Stromal cell of bone marrow (primary cell): ENCODE results near the gene SPPL3.

ENCODE experiments used
- DNase-seq: peaks from one replicate; pipeline ENCODE4 v3.0.0-alpha.2; 2012; ENCODE audit warnings: low read depth

Gene SPPL3

GRCh38 chr12:120873226-120873625, 30.9 kb downstream of the SPPL3 start:
- DNase-seq: no peak

GRCh38 chr12:120872487-120872886, 31.7 kb downstream of the SPPL3 start:
- no peak for DNase-seq

- no peak for DNase-seq
These were observed 33.7 kb downstream of the SPPL3 start for GRCh38 chr12:120870415-120870814.

GRCh38 chr12:120869376-120869775, 34.8 kb downstream of the SPPL3 start:
- no peak for DNase-seq

GRCh38 chr12:120866108-120866507, 38.0 kb downstream of the SPPL3 start:
- no peak for DNase-seq

GRCh38 chr12:120865098-120865497, 39.1 kb downstream of the SPPL3 start:
- DNase-seq: no peak

- DNase-seq: no peak
These were observed 41.5 kb downstream of the SPPL3 start for GRCh38 chr12:120862664-120863063.

GRCh38 chr12:120861074-120861795, 42.9 kb downstream of the SPPL3 start:
- DNase-seq: no peak

- DNase-seq: no peak
These were observed 45.7 kb downstream of the SPPL3 start for GRCh38 chr12:120858306-120859088.

- no peak for DNase-seq
These were observed 47.2 kb downstream of the SPPL3 start for GRCh38 chr12:120856980-120857379.

GRCh38 chr12:120855823-120856588, 48.2 kb downstream of the SPPL3 start:
- DNase-seq: no peak

- DNase-seq: no peak
These were observed 49.4 kb downstream of the SPPL3 start for GRCh38 chr12:120854804-120855203.

GRCh38 chr12:120853188-120853587, 51.0 kb downstream of the SPPL3 start:
- peak; percentile 36 for DNase-seq

- no peak for DNase-seq
These were observed 52.2 kb downstream of the SPPL3 start for GRCh38 chr12:120851944-120852343.

- DNase-seq: no peak
These were observed 52.7 kb downstream of the SPPL3 start for GRCh38 chr12:120851444-120851843.

- DNase-seq: no peak
These were observed 54.4 kb downstream of the SPPL3 start for GRCh38 chr12:120849765-120850164.

GRCh38 chr12:120847814-120848213, 56.3 kb downstream of the SPPL3 start:
- DNase-seq: no peak

GRCh38 chr12:120847392-120847791, 56.8 kb downstream of the SPPL3 start:
- DNase-seq: no peak

GRCh38 chr12:120846721-120847120, 57.4 kb downstream of the SPPL3 start:
- no peak for DNase-seq

GRCh38 chr12:120845696-120846095, 58.5 kb downstream of the SPPL3 start:
- DNase-seq: no peak

- no peak for DNase-seq
These were observed 59.2 kb downstream of the SPPL3 start for GRCh38 chr12:120844768-120845449.

GRCh38 chr12:120844297-120844696, 59.9 kb downstream of the SPPL3 start:
- DNase-seq: no peak
